Pancreas (tissue), 10 donors: Measurements from ENCODE around the gene SMCO3. TPM values are rescaled to one million over a fixed set of nuclear protein-coding genes. Genes with fewer than 3 reads are reported as not detected.

Experiments used
- ATAC-seq, 4 donors: fragments of 200-7000 bp; cut with Tn5 transposase; one replicate each; pipeline versions ENCODE4 v1.8.0 to v1.9.1; 2020; ENCODE audit warnings: mild to moderate bottlenecking in 4 of 4, moderate library complexity in 4 of 4
- DNase-seq, 6 donors: peaks; one replicate each; pipeline ENCODE4 v3.0.0-alpha.2; 2020
- FAIRE-seq: peaks from 2 replicates; lab custom pipeline; 2012; peaks lifted over from hg19 to GRCh38; lab: Jason Lieb, UNC
- H3K27ac ChIP-seq, 4 donors: fragments of 200-600 bp; sonication (generic); 1 replicate in 3 of 4; 2 replicates in 1 of 4; pipeline versions ENCODE4 v1.5.0 to v1.8.0; 2020
- H3K27me3 ChIP-seq, 4 donors: fragments of 200-600 bp; one replicate each; pipeline ENCODE4 v1.8.0; 2021
- H3K36me3 ChIP-seq, 3 donors: fragments of 200-600 bp; sonication (generic) in 1 of 3; one replicate each; pipeline versions ENCODE4 v1.5.0 to v1.8.0; 2020 to 2021
- H3K4me1 ChIP-seq, 3 donors: fragments of 200-600 bp; one replicate each; pipeline ENCODE4 v1.8.0; 2021
- H3K4me3 ChIP-seq, 4 donors: fragments of 200-600 bp; sonication (generic) in 2 of 4; one replicate each; pipeline versions ENCODE4 v1.5.0 to v1.8.0; 2020 to 2021
- H3K9me3 ChIP-seq, 4 donors: fragments of 200-600 bp; one replicate each; pipeline ENCODE4 v1.8.0; 2021
- CTCF ChIP-seq, 4 donors: fragments of 200-600 bp; sonication (generic) in 3 of 4; IDR thresholded peaks; one replicate each; pipeline versions ENCODE4 v1.5.0 to v1.8.0; 2021; ENCODE audit warnings: antibody characterized with exemption in 4 of 4
- WGBS, 2 donors: extraction: QIAGEN DNeasy Blood & Tissue Kit; methylation state at CpG; one replicate each; pipeline ENCODE4 v1.1.7; 2013; 5-methylcytosine and 5-hydroxymethylcytosine counted together
- intact Hi-C, 3 donors: fragments of 100-400 bp; cut with DNase I; formaldehyde crosslinking; loops; one replicate each; pipeline versions ENCODE4 v1.11.1 to v1.14.2; 2022
- polyA plus RNA-seq, 2 donors: library from polyadenylated mRNA; stranded (reverse); fragments of 200-250 nt; gene quantifications; one replicate each; pipeline ENCODE4 v1.2.3, GENCODE V29; 2013
- total RNA-seq, 6 donors: library from RNA; stranded (reverse); fragmentation: NEBNext Ultra II Directional in 4 of 6; extraction: Animal tissue kit (Norgen Biotek cat#: 25700) in 4 of 6; gene quantifications; one replicate each; pipeline versions ENCODE4 v1.2.1 to v1.2.4, GENCODE V29; 2021 to 2023
- donor health status: healthy with polysubstance abuse.
- donor health status: DM: no; HTN: no; CAD: no; lungs with moderate emphysema.
- donor health status: DM: no; HTN: no; CAD: no.
- donor health status: control.
- donor health status: control.
- donor health status: Bipolar disorder and iron deficiency.
- donor health status: DM: yes; HTN: yes; CAD: no.
- donor health status: DM: no; HTN: no; CAD: no.
- donor health status: DM: no; HTN: no; CAD: no.
- donor health status: DM: yes; HTN: yes; CAD: no.

SMCO3 gene
- total and polyA plus RNA-seq, 8 donors = 0.12 to 0.30 (median 0.19) TPM; not detected in 3

DNA sequence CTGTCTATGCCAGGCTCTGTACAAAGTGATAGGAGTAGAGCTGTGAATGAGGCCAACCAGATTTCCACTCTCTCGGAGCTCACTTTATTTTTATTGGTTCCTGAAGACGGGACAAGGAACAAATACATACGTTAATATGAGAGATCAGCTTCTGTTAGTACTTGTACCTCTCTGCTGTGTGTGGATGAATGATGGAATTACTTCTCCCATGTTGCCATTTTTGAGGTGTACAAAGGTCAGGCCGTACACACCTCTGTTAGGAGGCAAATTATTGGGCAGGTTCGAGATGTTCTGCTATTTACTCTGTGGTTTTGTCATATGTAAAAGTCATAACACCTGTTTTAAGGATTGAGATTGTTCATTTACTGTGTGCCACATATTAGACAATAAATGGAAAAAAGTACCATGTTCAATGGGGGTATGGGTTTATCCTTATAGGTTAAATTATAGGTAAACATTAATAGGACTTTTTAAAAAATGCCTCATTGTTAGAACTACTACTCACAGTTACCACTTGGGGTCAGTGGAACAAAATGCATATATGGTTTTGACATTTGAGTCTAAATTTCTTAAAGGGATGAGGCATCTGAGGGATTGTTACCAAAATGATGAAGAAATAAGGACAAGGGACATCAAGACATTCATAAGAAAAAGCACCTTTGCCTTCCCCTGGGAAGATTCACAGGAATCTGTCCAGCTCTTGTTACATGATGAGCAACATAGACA, 37.6 kb downstream of the SMCO3 start:
- H3K4me3 ChIP-seq = peak overlapping the region in 3 of 4 donors; percentile 50 to 74 (median 52)
- 37 to 39% methylated on average over 5 of the region's 5 CpGs for WGBS, 2 donors
- ATAC-seq (peak in 1 of 4 donors; percentile 1), DNase-seq (no peak), FAIRE-seq (no peak)
- no peaks in the 10 kb centered on the region for H3K9me3 ChIP-seq
- H3K27me3 ChIP-seq = no peaks in the 10 kb centered on the region
- peaks cover 10 to 14% (median 13%) of the 10 kb centered on the region in 3 donors for H3K4me1 ChIP-seq
- H3K36me3 ChIP-seq = no peaks in the 10 kb centered on the region
- peak overlapping the region; percentile 93 to 99 (median 98) for H3K27ac ChIP-seq
- intact Hi-C loops = no loop called here
- TF ChIP-seq CTCF (IDR thresholded peaks at IDR 0.05) = no peak

DNA sequence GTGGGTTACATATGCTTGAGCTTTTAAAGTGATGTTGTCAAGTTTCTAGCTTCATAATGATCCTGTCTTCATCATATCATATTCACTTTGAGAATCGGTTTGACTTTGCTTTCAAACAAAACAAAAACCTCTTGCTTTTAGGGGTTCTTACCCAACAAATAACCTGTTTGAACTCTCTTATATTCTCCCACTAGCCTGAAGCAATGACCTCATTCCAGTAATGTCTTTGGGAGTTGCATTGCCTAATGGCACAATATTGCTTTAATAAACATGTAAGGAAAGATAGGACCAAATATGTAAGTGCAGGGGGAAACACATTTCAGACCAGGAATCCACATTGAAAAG, 38.4 kb downstream of the SMCO3 start:
- no peak for TF ChIP-seq CTCF (IDR thresholded peaks at IDR 0.05)
- Histone ChIP-seq H3K4me3 (peak overlapping the region in 3 of 4 donors; percentile 50 to 74 (median 52)), H3K9me3 (no peaks in the 10 kb centered on the region), H3K27me3 (no peaks in the 10 kb centered on the region), H3K36me3 (no peaks in the 10 kb centered on the region), H3K27ac (peak overlapping the region; percentile 93 to 99 (median 98)), H3K4me1 (peaks cover 10 to 15% (median 13%) of the 10 kb centered on the region in 3 donors)
- 12 to 14% methylated on average over 1 of the region's 1 CpG for WGBS, 2 donors
- no peak for DNase-seq
- FAIRE-seq = no peak
- ATAC-seq = peak in 3 of 4 donors; percentile 7 to 11 (median 9)
- intact Hi-C loops = no loop called here

- intact Hi-C loops = no loop called here
- no peak for TF ChIP-seq CTCF (IDR thresholded peaks at IDR 0.05)
- ATAC-seq = peak; percentile 21 to 37 (median 29)
- WGBS, 2 donors = 1 to 2% methylated on average over 31 to 34 of the region's 34 CpGs
- peak overlapping the region; percentile 93 to 99 (median 98) for H3K27ac ChIP-seq
- H3K4me1 ChIP-seq = peaks cover 10 to 15% (median 13%) of the 10 kb centered on the region in 3 donors
- H3K27me3 ChIP-seq = no peaks in the 10 kb centered on the region
- FAIRE-seq = no peak
- no peaks in the 10 kb centered on the region for H3K36me3 ChIP-seq
- H3K4me3 ChIP-seq = peak overlapping the region; percentile 50 to 77 (median 63)
- peak; percentile 42 to 81 (median 59) for DNase-seq
- H3K9me3 ChIP-seq = no peaks in the 10 kb centered on the region
These were observed 38.9 kb downstream of the SMCO3 start for GRCh38 chr12:14774906-14775635.

- intact Hi-C loops = no loop called here
- peak; percentile 66 to 74 (median 72) for ATAC-seq
- H3K36me3 ChIP-seq = no peaks in the 10 kb centered on the region
- H3K4me3 ChIP-seq = peak overlapping the region; percentile 50 to 77 (median 63)
- DNase-seq = peak; percentile 93 to 97 (median 95)
- TF ChIP-seq CTCF (IDR thresholded peaks at IDR 0.05) = no peak
- H3K27me3 ChIP-seq = no peaks in the 10 kb centered on the region
- peaks cover 10 to 15% (median 13%) of the 10 kb centered on the region in 3 donors for H3K4me1 ChIP-seq
- H3K9me3 ChIP-seq = no peaks in the 10 kb centered on the region
- peak overlapping the region; percentile 93 to 99 (median 98) for H3K27ac ChIP-seq
- WGBS, 2 donors = 0% methylated on average over 62 to 67 of the region's 67 CpGs
- no peak for FAIRE-seq
These were observed 39.7 kb downstream of the SMCO3 start for GRCh38 chr12:14774074-14774905.
